T-helper 9 cell (primary cell): ENCODE results near the gene RPL36.
"Not testable (repeated sequence)": the region's sequence is repeated elsewhere in the genome, so short reads cannot be mapped to it uniquely, and the experiment has no call there.

Source experiments
- DNase-seq: peaks from one replicate; pipeline ENCODE4 v3.0.0-alpha.2; 2020

The RPL36 gene

GRCh38 chr19:5676105-5676771, 13.9 kb upstream of the RPL36 start:
- no peak for DNase-seq

DNA sequence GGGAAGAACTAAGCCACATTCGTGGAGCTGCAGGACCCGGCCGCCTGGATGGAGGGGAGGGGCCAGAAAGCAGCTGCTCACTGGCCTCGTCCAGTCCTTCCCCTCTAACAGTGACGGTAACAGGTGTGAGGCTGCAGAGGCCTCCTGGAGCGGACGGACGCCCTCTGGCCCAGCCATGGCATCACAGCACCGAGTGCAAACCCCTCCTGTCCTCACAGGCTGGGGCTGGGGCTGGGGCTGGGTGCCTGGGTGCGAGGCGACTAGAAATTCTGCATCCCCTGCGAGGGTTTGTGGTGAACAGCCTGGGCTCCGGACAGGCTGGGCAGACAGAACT, 13.4 kb upstream of the RPL36 start:
- DNase-seq = no peak

GRCh38 chr19:5677136-5677535, 13.0 kb upstream of the RPL36 start:
- no peak for DNase-seq

DNA sequence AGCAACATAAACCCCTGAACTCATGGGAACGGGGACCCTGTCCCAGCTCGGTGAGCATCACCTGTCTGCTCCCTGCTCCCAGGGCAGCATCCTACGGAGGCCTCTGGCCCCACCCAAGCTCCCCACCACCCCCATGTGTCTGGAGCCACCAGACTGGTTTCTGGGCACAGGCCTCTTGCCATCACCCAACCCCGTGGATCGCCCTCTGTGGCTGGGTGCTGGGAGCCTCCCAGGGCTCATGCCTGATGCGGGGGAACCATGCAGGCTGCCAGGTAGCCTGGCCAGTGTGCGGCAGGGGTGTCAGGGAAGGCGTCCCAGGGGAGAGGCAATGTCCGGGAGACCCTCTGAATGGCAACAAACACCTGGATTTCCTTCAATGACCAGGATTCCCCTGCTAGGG, 12.5 kb upstream of the RPL36 start:
- no peak for DNase-seq

DNA sequence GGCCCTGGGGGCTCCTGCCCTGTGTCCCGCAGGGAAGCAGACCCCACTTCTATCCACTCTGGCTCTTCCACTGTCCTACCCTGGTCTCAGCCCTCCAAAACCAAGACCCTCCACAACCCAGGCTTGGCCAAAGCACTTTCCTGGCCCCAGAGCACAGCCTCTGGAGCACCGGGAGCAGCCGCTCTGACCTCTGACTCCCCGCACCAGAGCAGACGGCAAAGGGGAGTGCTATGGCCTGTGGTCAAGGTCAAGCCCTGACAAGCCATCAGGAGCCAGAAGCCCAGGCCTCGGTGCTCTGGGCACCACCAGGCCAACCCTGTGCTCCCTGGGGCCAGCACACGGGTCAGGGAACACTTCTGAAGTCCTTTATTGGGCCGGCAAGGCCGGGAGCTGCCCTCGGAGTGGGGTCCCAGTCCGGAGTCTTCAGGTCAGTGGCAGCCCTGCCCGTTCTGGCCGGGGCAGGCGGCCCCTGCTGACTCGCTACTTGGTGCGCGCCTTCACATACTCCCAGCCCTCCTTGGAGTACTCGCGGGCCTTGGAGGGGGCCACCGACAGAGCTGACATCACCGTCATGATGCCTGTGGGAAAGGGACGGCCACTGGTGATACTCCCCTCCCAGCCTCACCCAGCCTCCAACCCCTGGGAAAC, 11.9 kb upstream of the RPL36 start:
- no peak for DNase-seq

GRCh38 chr19:5679289-5680083, 10.6 kb upstream of the RPL36 start:
- DNase-seq = no peak

GRCh38 chr19:5680084-5680436, 10.0 kb upstream of the RPL36 start:
- no peak for DNase-seq

DNA sequence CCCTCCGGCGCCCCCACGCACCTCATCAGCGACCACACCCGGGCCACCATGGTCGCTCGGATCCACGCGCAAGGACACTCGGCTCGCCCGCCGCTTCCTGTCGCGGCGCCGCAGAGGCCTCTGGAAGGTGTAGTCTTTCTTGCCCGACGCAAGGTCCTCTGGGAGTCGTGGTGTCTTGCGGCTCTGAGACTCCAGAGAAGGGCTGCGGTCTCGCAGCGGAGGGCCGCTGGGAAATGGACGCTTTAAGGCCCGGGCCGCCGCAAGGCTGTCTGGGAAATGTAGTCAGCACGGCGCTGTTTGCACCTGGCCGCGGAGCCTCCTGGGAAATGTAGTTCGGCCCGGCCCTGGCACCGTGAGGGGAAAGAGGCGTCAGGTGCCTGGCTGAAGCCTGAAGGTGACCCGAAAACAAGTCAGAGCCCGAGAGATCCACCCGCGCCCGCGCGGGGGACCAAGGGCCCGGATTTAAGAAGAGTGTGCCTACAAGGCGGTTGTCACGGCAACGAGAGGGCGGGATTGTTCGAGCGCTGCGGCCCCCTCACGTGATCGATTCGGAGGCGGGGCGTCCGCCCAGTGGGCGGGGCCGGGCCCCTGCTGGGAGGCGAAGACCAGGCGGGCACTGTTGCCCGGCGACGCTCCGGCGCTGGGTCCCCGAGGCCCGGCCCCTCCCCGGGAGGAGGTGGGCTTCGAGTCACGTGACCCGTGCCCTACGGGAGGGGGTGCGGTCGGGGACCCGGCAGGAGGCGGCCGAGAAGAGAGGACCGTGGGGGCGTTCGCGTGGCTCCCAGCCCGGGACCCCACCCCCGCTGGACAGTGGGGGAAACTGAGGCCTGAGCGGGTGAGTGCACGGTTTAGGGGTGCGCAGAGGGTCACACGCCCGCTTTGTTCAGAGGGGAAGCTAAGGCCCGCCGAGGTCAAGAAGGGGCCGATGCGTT, 9.4 kb upstream of the RPL36 start, which contains the start of the genes HSD11B1L and MICOS13:
TSS of gene HSD11B1L (plus strand) at position 591 of the 932 bp plus-strand sequence. CDS start 3,806 bp downstream, outside the sequence.
TSS of gene MICOS13 (minus strand) at position 80 of the 932 bp plus-strand sequence. CDS start at position 50, 30 bp downstream.
- peak; percentile 95 for DNase-seq

DNA sequence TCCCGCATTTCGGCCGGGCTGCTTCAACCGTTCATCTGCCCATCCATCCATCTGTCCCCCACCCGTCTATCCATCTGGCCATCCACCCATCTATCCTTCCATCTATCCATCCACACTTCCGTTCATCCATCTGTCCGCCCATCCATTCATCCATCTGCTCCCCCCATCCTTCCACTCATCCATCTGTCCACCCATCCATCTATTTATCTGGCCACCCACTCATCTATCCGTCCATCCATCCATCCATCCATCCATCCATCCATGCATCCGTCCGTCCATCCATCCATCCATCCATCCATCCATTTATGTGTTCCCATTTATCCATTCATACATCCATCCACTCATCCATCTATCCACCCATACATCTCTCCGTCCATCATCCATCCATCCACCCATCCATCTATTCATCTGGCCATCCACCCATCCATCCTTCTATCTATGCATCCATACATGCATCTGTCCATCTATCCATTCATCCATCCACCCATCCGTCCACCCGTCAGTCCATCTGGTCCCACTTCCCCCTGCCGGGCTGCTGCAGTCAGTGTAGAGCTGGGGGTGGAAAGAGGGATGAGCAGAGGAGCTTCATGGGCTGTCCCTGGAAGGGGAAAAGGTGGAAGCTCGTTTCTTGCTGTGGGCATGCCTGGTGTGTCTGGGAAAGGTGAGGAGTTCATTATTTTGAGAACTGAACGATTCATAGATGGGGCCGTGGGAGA, 8.5 kb upstream of the RPL36 start:
- DNase-seq = no peak

- DNase-seq = no peak
These were observed 8.0 kb upstream of the RPL36 start for GRCh38 chr19:5682107-5682482.

DNA sequence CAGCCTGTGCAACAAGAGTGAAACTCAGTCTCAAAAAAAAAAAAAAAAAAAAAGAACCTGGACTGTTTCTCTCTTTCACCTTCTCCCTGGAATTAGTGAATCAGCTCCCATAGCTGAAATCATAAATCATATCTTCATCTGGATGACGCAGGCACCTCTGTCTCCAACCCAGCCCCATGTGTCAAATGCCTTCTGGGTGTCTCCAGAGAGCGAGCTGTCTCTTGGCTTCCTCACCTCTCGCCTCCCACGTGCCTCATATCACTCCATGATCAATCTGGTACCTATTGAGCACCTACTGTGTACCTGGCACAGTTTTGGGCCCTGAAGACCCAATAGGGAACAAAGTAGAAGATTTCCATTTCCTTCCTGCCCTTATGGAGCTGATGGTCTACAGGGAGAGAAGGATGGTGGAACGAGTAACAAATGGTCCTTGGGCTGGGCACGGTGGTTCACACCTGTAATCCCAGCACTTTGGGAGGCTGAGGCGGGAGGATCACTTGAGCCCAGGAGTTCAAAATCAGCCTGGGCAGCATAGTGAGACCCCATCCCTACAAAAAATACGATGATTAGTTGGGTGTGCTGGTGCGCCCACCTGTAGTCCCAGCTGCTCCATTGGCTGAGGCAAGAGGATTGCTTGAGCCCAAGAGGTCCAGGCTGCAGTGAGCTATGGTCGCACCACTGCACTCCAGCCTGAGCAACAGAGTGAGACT, 6.8 kb upstream of the RPL36 start:
- no peak for DNase-seq

- no peak for DNase-seq
These were observed 5.2 kb upstream of the RPL36 start for GRCh38 chr19:5684694-5685430.

GRCh38 chr19:5686326-5686646, 3.8 kb upstream of the RPL36 start:
- DNase-seq = no peak

DNA sequence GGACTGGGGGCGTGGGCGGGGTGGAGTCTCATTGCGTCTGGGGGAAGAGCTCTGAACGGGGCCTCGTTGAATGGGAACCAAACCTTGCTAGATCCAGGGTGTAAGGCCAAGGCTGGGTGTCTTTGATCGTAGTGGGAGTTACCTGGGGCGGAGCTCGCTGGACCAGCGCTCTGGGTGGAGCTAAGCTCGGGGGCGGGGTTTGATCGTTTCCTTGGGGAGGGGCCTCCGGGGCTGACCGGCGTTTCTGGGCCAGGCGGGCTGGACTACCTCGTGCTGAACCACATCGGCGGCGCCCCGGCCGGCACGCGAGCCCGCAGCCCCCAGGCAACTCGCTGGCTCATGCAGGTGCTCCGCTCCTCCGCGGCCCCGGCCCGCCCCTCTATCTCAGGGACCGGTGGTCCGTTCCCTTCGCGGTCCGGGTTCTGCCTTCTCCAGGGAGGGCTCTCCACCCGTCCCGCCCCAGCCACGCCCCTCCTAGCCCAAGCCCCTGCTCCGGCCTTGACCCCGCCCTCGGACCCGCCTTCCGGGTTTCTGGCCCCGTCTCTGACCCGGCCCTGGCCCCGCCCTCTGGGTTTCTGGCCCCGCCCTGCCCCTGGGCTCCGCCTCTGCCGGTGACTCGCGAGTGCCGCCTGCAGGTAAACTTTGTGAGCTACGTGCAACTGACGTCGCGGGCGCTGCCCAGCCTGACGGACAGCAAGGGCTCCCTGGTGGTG, 3.3 kb upstream of the RPL36 start:
- DNase-seq = peak; percentile 96

DNA sequence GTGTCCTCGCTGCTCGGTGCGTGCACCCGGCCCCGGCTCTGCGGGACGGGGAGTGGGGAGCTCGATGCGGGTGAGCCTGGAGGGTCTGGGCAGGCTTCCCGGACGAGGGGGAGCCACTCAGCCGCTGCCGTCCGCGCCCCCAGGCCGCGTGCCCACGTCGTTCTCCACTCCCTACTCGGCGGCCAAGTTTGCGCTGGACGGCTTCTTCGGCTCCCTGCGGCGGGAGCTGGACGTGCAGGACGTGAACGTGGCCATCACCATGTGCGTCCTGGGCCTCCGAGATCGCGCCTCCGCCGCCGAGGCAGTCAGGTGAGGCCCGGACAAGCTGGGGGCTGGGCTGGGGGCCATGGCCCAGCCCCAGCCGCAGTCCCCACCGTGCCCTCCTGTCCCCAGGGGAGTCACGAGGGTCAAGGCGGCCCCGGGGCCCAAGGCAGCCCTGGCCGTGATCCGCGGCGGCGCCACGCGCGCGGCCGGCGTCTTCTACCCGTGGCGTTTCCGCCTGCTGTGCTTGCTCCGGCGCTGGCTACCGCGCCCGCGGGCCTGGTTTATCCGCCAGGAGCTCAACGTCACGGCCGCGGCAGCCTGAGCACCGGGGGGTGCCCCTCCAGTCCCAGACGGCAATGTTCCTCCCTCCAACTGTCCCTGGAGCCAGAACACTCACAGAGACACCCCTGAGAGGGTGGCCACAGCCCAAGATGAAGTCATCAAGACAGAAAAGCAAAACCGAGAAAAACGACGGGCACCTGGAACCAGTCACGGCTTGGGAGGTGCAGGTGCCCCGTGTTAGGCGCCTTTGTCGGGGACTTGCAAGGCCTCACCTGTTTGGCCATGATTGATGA, 2.5 kb upstream of the RPL36 start:
- no peak for DNase-seq

- not testable (repeated sequence) for DNase-seq
These were observed 1.7 kb upstream of the RPL36 start for GRCh38 chr19:5688262-5688881.

DNA sequence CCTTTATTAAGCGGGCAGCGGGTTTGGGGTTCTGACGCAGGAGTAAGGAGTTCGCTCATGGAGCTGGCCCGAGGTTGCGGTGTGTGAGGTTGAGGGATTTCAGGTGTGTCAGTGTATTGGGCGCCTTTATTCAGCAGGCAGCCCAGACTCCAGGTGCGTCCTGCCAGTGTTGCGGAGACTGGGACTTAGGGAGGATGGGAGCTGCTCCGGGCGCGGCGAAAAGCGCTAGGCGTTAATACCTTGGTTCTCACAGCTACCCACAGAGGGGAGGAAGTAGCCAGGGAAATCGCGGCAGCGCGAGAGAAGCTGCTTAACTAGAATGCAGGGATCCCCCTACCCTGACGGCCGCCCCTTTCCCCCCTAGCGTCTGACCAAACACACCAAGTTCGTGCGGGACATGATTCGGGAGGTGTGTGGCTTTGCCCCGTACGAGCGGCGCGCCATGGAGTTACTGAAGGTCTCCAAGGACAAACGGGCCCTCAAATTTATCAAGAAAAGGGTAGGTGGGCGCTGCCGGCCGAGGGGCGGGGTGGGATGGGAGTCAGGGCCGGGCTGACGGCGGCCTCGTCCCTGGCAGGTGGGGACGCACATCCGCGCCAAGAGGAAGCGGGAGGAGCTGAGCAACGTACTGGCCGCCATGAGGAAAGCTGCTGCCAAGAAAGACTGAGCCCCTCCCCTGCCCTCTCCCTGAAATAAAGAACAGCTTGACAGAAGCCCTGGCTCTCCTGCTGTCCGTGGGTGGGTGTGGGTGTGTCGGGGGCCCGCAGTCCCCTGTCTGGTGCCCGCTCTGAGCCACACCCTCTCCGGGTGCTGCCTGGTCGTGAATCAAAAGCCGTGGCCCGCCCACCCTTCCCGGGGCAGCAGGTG, 1.1 kb downstream of the RPL36 start:
- peak; percentile 41 for DNase-seq
